ENCODE measurements around the gene RBP5.
A peak's percentile ranks its signal among the peaks of the same experiment; 100 is the strongest.

The RBP5 gene

GRCh38 chr12:7099290-7099996 is 29.2 kb downstream of the RBP5 start:
- no peak for DNase-seq

GRCh38 chr12:7096979-7097378 is 31.7 kb downstream of the RBP5 start:
- no peak for DNase-seq

- no peak for DNase-seq
Measured at GRCh38 chr12:7096006-7096932, 32.4 kb downstream of the RBP5 start.

DNA sequence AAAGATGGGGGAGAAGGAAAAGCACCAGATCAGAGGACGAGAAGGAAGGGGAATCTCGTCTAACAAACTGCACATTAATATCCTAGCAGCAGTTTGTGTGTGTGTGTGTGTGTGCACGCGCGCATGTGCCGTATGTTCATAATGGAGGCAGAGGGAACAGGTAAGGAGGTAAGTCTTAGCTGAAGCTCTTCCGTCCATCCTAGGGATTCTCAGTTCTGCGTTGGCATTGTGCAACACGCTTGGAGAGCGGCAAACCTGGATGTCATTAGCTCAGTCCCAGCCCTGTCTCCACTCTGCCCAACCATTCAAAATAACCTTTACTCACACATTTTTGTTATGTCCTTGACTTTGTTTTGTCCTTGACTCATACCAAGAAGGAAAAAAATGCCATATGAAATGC is 34.8 kb downstream of the RBP5 start:
- DNase-seq: no peak

- no peak for DNase-seq
Measured at GRCh38 chr12:7093486-7093885, 35.2 kb downstream of the RBP5 start.

DNA sequence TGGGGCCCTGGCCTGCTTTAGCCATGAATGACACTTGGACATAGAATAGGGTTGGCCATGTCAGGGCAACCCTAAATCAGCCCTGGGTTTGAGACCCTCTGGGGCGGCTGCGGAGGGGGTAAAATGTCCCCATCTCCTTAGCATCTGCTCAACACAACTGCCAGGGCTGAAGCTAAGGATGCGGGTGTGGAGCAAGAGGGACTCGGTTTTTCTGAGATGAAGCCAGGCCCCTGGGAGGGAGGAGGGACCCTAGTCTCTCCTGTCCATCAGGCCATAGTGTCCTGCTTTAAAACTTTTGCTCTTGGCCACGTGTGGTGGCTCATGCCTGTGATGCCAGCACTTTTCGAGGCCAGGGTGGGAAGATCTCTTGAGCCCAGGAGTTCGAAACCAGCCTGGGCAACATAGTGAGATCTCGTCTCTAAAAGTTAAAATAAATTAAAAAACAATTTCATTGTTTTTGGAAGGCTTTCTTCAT is 35.7 kb downstream of the RBP5 start:
- no peak for DNase-seq

DNA sequence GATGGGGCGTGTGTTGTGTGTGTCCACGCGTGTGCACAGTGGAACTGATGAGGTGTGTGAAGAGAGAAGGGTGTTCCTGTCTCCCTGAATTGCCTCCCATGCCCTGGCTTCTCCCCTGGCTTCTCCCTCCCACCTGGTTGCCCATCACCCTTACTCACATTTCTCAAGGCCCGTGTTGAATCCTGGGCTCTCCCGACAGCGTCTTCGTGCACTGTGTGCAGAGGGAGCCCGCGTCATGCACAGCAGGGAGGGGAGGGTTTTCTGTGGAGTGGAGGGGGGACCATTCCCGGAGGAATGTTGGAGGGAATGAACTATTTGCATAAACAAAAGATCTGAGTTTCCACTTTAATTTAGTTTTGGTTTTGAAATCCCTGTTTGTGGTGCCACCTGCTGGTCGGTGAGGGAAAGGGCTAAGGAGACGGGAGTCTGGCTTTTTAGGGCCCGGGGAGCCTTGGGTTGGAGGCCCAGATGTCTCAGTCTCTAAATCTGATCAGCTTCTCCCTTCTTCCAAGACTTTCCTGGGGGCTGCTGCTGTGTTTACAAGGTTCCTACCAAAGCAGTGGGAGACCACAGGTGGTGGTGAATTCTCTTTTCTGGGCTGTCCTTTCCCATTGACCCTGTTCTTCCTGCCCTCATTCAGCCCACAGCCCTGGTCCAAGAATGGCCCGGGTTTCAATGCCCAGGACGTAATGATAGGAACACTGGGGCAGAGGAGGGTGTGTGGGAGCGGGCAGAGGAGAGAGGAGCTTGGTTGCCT is 36.3 kb downstream of the RBP5 start, which contains the start of gene C1R:
TSS of gene C1R (minus strand) at position 217 of the 757 bp plus-strand sequence. CDS start at position 160, 57 bp downstream.
- DNase-seq: peak; percentile 36

GRCh38 chr12:7091660-7092228 is 36.9 kb downstream of the RBP5 start:
- no peak for DNase-seq

- DNase-seq: no peak
Measured at GRCh38 chr12:7091171-7091570, 37.5 kb downstream of the RBP5 start.

GRCh38 chr12:7090222-7090998 is 38.3 kb downstream of the RBP5 start:
- no peak for DNase-seq

DNA sequence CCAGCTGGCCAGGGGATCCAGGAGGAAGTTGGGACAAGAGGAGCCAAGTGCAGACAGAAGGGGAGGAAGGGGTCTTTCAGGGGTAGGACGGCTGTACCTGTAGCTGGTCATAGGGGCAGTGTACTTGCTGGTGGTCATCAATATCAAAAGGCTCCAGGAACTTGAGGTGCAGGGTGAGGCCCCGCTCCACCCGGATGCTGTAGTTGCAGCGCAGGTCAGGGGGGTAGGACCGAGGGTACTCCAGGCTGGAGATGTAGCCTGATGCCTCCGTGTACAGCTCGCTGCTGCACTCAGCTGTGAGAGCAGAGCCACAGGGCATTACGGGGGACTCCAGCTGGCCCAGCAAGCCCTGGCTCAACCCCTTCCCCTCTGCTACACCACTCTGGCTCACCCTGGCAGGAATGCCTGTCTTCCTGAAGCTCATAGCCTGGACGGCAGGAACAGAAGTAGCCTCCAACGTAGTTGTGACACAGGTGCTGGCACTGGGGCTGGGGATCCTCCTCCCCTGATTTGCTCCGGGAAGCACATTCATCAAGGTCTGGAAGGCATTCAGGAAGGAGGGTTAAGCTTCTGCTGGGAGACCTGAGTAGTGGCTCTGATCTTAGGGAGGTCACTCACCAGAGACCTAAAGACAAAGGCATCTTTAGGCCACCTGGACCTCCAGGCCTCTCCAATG is 39.4 kb downstream of the RBP5 start:
- no peak for DNase-seq

GRCh38 chr12:7083125-7083524 is 45.6 kb downstream of the RBP5 start:
- DNase-seq: no peak

GRCh38 chr12:7081037-7081436 is 47.7 kb downstream of the RBP5 start:
- no peak for DNase-seq

DNA sequence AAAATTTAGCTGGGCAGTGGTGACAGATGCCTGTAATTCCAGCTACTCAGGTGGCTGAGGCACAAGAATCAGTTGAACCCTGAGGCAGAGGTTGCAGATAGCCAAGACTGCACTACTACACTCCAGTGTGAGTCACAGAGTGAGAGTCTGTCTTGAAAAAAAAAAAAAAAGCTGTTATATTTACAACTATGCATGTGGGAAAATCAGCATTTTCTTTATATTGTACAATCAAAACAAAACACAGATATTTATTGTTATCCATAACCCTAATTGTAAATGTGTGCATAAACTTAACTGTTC is 48.9 kb downstream of the RBP5 start:
- DNase-seq: peak; percentile 17

GRCh38 chr12:7078163-7078562 is 50.5 kb downstream of the RBP5 start:
- DNase-seq: no peak

- DNase-seq: no peak
Measured at GRCh38 chr12:7076493-7076892, 52.2 kb downstream of the RBP5 start.

DNA sequence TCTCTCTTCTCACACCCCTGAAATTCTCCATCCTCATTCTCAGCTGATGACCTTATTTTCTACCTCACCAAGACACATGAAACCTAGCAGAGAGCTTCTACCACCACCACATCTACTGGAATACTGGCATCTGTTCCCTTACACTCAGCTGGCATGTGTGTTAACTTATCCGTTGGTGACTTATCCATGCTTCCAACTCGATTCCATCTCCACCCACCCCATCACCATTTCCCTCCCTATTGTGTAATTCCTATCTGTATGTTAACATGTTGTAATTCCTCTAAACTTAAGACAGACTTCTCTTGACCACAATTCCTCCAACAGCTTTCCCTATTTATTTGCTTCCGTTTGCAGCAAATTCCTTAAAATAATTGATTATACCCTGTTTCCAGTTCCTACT is 52.8 kb downstream of the RBP5 start:
- DNase-seq: no peak

DNA sequence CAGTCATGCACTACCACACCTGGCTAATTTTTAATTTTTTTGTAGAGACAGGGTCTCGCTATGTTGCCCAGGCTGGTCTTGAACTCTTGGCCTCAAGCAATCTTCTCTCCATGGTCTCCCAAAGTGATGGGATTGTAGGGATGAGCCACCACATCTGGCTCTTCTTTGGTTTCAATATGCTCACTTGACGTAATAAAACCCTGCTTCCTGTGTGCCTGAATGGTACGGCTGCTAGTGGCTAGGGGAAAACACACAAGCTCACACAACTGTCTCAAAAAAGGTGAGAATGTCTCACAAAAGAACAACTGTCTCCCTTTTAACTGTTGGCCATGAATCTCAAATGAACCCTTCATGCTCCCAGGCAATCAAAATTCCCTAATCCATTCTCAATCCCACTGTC is 53.2 kb downstream of the RBP5 start:
- DNase-seq: no peak

- no peak for DNase-seq
Measured at GRCh38 chr12:7073946-7074345, 54.7 kb downstream of the RBP5 start.
